H1 (cell line): ENCODE measurements around the gene ZFHX2. TPM values are rescaled to one million over a fixed set of nuclear protein-coding genes. Genes with fewer than 3 reads are reported as not detected.

Source experiments
- CTCF ChIA-PET: fragments of 300-600 bp; sonication (Branson Sonifier 250); formaldehyde crosslinking; loops from one replicate; lab custom pipeline; 2021; ENCODE audit not compliant: partially characterized antibody; lab: Charles Lee
- POLR2A ChIA-PET: fragments of 300-600 bp; sonication (Branson Sonifier 250); formaldehyde crosslinking; loops from one replicate; lab custom pipeline; 2021; ENCODE audit warnings: inconsistent platforms; ENCODE audit not compliant: partially characterized antibody; lab: Charles Lee
- DNase-seq, 2 experiments: peaks; one replicate each; pipeline versions ENCODE4 v3.0.0 to v3.0.0-alpha.2; 2010 to 2022; ENCODE audit warnings: low spot score in 2 of 2, low read depth in 1 of 2, mixed read lengths in 1 of 2
- FAIRE-seq: peaks from 2 replicates; lab custom pipeline; 2011; peaks lifted over from hg19 to GRCh38; lab: Jason Lieb, UNC
- H2AFZ ChIP-seq: 2 replicates; pipeline ENCODE4 v1.8.1; 2012; ENCODE audit warnings: low read length, inconsistent platforms
- H2AK5ac ChIP-seq: 2 replicates; pipeline ENCODE4 v1.6.1; 2013; ENCODE audit warnings: low read depth, low read length
- H2BK120ac ChIP-seq: replicated peaks from 2 replicates; pipeline ENCODE3; 2013; ENCODE audit warnings: low read depth, low read length, inconsistent platforms
- H2BK12ac ChIP-seq: 2 replicates; pipeline ENCODE4 v1.6.1; 2013; ENCODE audit warnings: low read depth, low read length
- H2BK15ac ChIP-seq: 2 replicates; pipeline ENCODE4 v1.6.1; 2013; ENCODE audit warnings: low read length
- H2BK20ac ChIP-seq: 2 replicates; pipeline ENCODE4 v1.6.1; 2013; ENCODE audit warnings: low read length
- H2BK5ac ChIP-seq: 2 replicates; pipeline ENCODE4 v1.6.1; 2013; ENCODE audit warnings: low read depth, low read length
- H3K14ac ChIP-seq: 2 replicates; pipeline ENCODE4 v1.6.1; 2013; ENCODE audit warnings: inconsistent platforms; ENCODE audit not compliant: insufficient read length
- H3K18ac ChIP-seq: 2 replicates; pipeline ENCODE4 v1.6.1; 2013; ENCODE audit warnings: low read length; ENCODE audit errors: extremely low read depth
- H3K23ac ChIP-seq: 2 replicates; pipeline ENCODE4 v1.6.1; 2013; ENCODE audit warnings: inconsistent platforms; ENCODE audit not compliant: insufficient read length
- H3K23me2 ChIP-seq: 2 replicates; pipeline ENCODE4 v1.6.1; 2013; ENCODE audit warnings: low read depth, low read length
- H3K27ac ChIP-seq: 2 replicates; pipeline ENCODE4 v1.6.1; 2011; ENCODE audit warnings: low read depth, low read length, inconsistent platforms
- H3K27me3 ChIP-seq, 4 experiments: replicated peaks in 1 of 4; 1 replicate in 1 of 4; 2 replicates in 3 of 4; pipeline versions ENCODE4 v1.6.1 to v1.8.1; 2011 to 2013; ENCODE audit warnings: low read length in 3 of 4, mild to moderate bottlenecking in 3 of 4, inconsistent platforms in 2 of 4, mixed read lengths in 2 of 4, moderate library complexity in 1 of 4; ENCODE audit not compliant: control insufficient read depth in 3 of 4, insufficient read depth in 3 of 4; ENCODE audit errors: extremely low read depth in 1 of 4
- H3K36me3 ChIP-seq, 4 experiments: 2 replicates each; pipeline versions ENCODE4 v1.6.1 to v1.8.1; 2011 to 2013; ENCODE audit warnings: mild to moderate bottlenecking in 4 of 4, low read length in 3 of 4, moderate library complexity in 2 of 4, control low read depth in 1 of 4, inconsistent platforms in 1 of 4; ENCODE audit not compliant: insufficient read depth in 4 of 4, control insufficient read depth in 2 of 4
- H3K4ac ChIP-seq: replicated peaks from 2 replicates; pipeline ENCODE3; 2013; ENCODE audit warnings: low read length, low read depth, mixed read lengths, inconsistent platforms; ENCODE audit not compliant: insufficient read length
- H3K4me1 ChIP-seq, 4 experiments: replicated peaks in 1 of 4; 1 replicate in 1 of 4; 2 replicates in 3 of 4; pipeline versions ENCODE4 v1.6.1 to v1.8.1; 2011 to 2013; ENCODE audit warnings: low read length in 3 of 4, inconsistent platforms in 2 of 4, mixed read lengths in 1 of 4; ENCODE audit not compliant: insufficient read depth in 4 of 4, control insufficient read depth in 3 of 4
- H3K4me2 ChIP-seq, 2 experiments: 2 replicates each; pipeline versions ENCODE4 v1.6.1 to v1.8.1; 2011 to 2013; ENCODE audit warnings: low read depth in 2 of 2, low read length in 2 of 2, control low read depth in 1 of 2, inconsistent platforms in 1 of 2, mild to moderate bottlenecking in 1 of 2; ENCODE audit not compliant: insufficient read depth in 1 of 2
- H3K4me3 ChIP-seq, 4 experiments: fragments of 200-600, 300-600 bp in 1 of 4; sonication (generic), shearing (Covaris generic), sonication (Bioruptor Twin) in 1 of 4; 2 replicates each; pipeline versions ENCODE4 v1.5.1 to v1.8.1; 2011 to 2016; ENCODE audit warnings: low read length in 4 of 4, low read depth in 3 of 4, control low read depth in 2 of 4, inconsistent platforms in 2 of 4, mild to moderate bottlenecking in 2 of 4, mixed read lengths in 1 of 4, moderate library complexity in 1 of 4; ENCODE audit not compliant: insufficient read depth in 2 of 4; ENCODE audit errors: extremely low read depth in 1 of 4
- H3K56ac ChIP-seq: replicated peaks from 2 replicates; pipeline ENCODE3; 2013; ENCODE audit warnings: low read depth, mild to moderate bottlenecking, mixed read lengths, low read length, inconsistent platforms; ENCODE audit not compliant: insufficient read length
- H3K79me1 ChIP-seq: 2 replicates; pipeline ENCODE4 v1.6.1; 2013; ENCODE audit warnings: low read depth, low read length, control low read depth
- H3K79me2 ChIP-seq, 2 experiments: 2 replicates each; pipeline versions ENCODE4 v1.6.1 to v1.8.1; 2012 to 2013; ENCODE audit warnings: low read length in 2 of 2, mild to moderate bottlenecking in 2 of 2, inconsistent platforms in 1 of 2; ENCODE audit not compliant: insufficient read depth in 2 of 2, control insufficient read depth in 1 of 2
- H3K9ac ChIP-seq, 4 experiments: replicated peaks in 1 of 4; 1 replicate in 1 of 4; 2 replicates in 3 of 4; pipeline versions ENCODE4 v1.6.1 to v1.8.1; 2011 to 2013; ENCODE audit warnings: low read depth in 3 of 4, low read length in 3 of 4, control low read depth in 2 of 4, mild to moderate bottlenecking in 2 of 4, moderate library complexity in 2 of 4, inconsistent platforms in 1 of 4; ENCODE audit errors: extremely low read depth in 1 of 4
- H3K9me3 ChIP-seq, 2 experiments: 2 replicates each; pipeline versions ENCODE4 v1.6.1 to v1.8.1; 2012 to 2013; ENCODE audit warnings: mild to moderate bottlenecking in 2 of 2, moderate library complexity in 2 of 2, control low read depth in 1 of 2, inconsistent platforms in 1 of 2, low read depth in 1 of 2, low read length in 1 of 2, mixed read lengths in 1 of 2; ENCODE audit not compliant: insufficient read depth in 2 of 2
- H4K20me1 ChIP-seq, 2 experiments: replicated peaks in 1 of 2; 2 replicates each; pipeline versions ENCODE3 to v1.8.1; 2011 to 2013; ENCODE audit warnings: inconsistent platforms in 2 of 2, low read length in 2 of 2, mild to moderate bottlenecking in 1 of 2; ENCODE audit not compliant: insufficient read depth in 2 of 2, control insufficient read depth in 1 of 2
- H4K5ac ChIP-seq: 2 replicates; pipeline ENCODE4 v1.6.1; 2013; ENCODE audit warnings: low read length, low read depth, mixed read lengths, inconsistent platforms; ENCODE audit not compliant: insufficient read length
- H4K8ac ChIP-seq: 2 replicates; pipeline ENCODE4 v1.8.0; 2013; ENCODE audit warnings: mild to moderate bottlenecking, moderate library complexity, low read length, inconsistent platforms; ENCODE audit not compliant: insufficient read depth; ENCODE audit errors: extremely low read depth
- H4K91ac ChIP-seq: replicated peaks from 2 replicates; pipeline ENCODE3; 2013; ENCODE audit warnings: low read length, mixed read lengths, inconsistent platforms; ENCODE audit not compliant: insufficient read length
- RFX5 ChIP-seq: IDR thresholded peaks from 2 replicates; pipeline ENCODE4 v1.6.1; 2011; ENCODE audit warnings: low read depth, low read length, improper control_type of control experiment, borderline replicate concordance
- SAP30 ChIP-seq: fragments of 300-600 bp; sonication (generic); IDR thresholded peaks from 2 replicates; pipeline ENCODE4 v1.7.1; 2012; ENCODE audit warnings: low read length, moderate library complexity, mild to moderate bottlenecking, inconsistent platforms; ENCODE audit not compliant: insufficient read depth, insufficient replicate concordance
- polyA plus RNA-seq, 7 experiments: library from polyadenylated mRNA; depleted of rRNA in 3 of 7; stranded (reverse) in 5 of 7; unstranded in 2 of 7; fragments of >200 nt in 5 of 7; fragments of 200-250 nt in 2 of 7; gene quantifications; 1 replicate in 5 of 7; 2 replicates in 1 of 7; 4 replicates in 1 of 7; pipeline versions ENCODE4 v1.2.1 to v1.2.3, GENCODE V29; 2011 to 2013; ENCODE audit warnings: missing spikeins in 2 of 7, mixed read lengths in 2 of 7
- total RNA-seq: library from RNA; stranded (reverse); fragmentation: NEBNext Ultra II Directional; extraction: Animal tissue kit (Norgen Biotek cat#: 25700); gene quantifications from 2 replicates; pipeline ENCODE4 v1.2.1, GENCODE V29; 2021

The ZFHX2 gene
- total and polyA plus RNA-seq, 2 of the 8 experiments (the other 6 are each of a cell fraction or from before 2014, with no cell fraction given): 2.7 to 27.0 TPM

- H3K18ac ChIP-seq: no peak overlapping the region
- TF ChIP-seq RFX5 (no peak), SAP30 (no peak)
- no peak overlapping the region for H2AFZ ChIP-seq
- H4K20me1 ChIP-seq: peaks cover 6 to 7% of the 10 kb centered on the region in 2 experiments
- no peak overlapping the region for H3K4me3 ChIP-seq
- no peak overlapping the region for H3K23ac ChIP-seq
- no peak overlapping the region for H2BK120ac ChIP-seq
- H3K79me2 ChIP-seq: no peaks in the 10 kb centered on the region
- H2BK20ac ChIP-seq: no peak overlapping the region
- ChIA-PET POLR2A (interaction anchor here (2.2 to 3.8 kb wide), 2 partner anchors 12 to 16 kb away, joined by 11 to 14 read pairs; partner anchors contain the start of gene AP1G2), CTCF (interaction anchor here (1.2 to 2.4 kb wide), 2 partner anchors 52 to 94 kb away, joined by 4 to 7 read pairs; no protein-coding TSS in a partner anchor)
- no peak overlapping the region for H3K27ac ChIP-seq
- H3K56ac ChIP-seq: no peak overlapping the region
- FAIRE-seq (no peak), DNase-seq (no peak)
- no peak overlapping the region for H4K91ac ChIP-seq
- H3K4me2 ChIP-seq: peak overlapping the region in 1 of 2 experiments; percentile 88; a peak in 1 of 4 replicates
- no peak overlapping the region for H4K8ac ChIP-seq
- H3K79me1 ChIP-seq: no peaks in the 10 kb centered on the region
- no peaks in the 10 kb centered on the region; a peak in 1 of 4 replicates for H3K9me3 ChIP-seq
- H3K36me3 ChIP-seq: peaks cover 0 to 4% (median 0%) of the 10 kb centered on the region in 4 experiments; a peak in 1 of 8 replicates
- H2AK5ac ChIP-seq: peak overlapping the region; percentile 45; the same call in 1 of the 2 replicates
- H3K27me3 ChIP-seq: peaks cover 17 to 29% (median 24%) of the 10 kb centered on the region in 4 experiments
- H3K4ac ChIP-seq: no peak overlapping the region
- no peak overlapping the region for H4K5ac ChIP-seq
- H3K4me1 ChIP-seq: peaks cover 5 to 15% (median 9%) of the 10 kb centered on the region in 4 experiments; a peak in 6 of 7 replicates
- H3K9ac ChIP-seq: no peak overlapping the region
- H2BK12ac ChIP-seq: peak overlapping the region; percentile 18; the same call in 1 of the 2 replicates
- no peak overlapping the region for H3K14ac ChIP-seq
- H3K23me2 ChIP-seq: peaks cover 19% of the 10 kb centered on the region; the same call in 1 of the 2 replicates
- no peak overlapping the region for H2BK5ac ChIP-seq
- peak overlapping the region; percentile 1; the same call in 1 of the 2 replicates for H2BK15ac ChIP-seq
Observed at GRCh38 chr14:23579739-23580138, 28.2 kb upstream of the ZFHX2 start.
